HFF-Myc (cell line): Measurements from ENCODE around the gene GRIA1.

Source experiments
- DNase-seq: peaks from one replicate; pipeline ENCODE4 v3.0.0-alpha.2; 2011; ENCODE audit warnings: low read depth; ENCODE audit errors: extremely low read depth
- H3K4me3 ChIP-seq: replicated peaks from 2 replicates; pipeline ENCODE4 v1.5.1; 2011; ENCODE audit warnings: low read depth, mild to moderate bottlenecking, control low read depth, low read length
- CTCF ChIP-seq: IDR thresholded peaks from 2 replicates; pipeline ENCODE4 v1.5.1; 2012; ENCODE audit warnings: mild to moderate bottlenecking, low read depth, low read length, control low read depth; ENCODE audit errors: missing control alignments

The GRIA1 gene

GRCh38 chr5:153513156-153513555 is 22.7 kb downstream of the GRIA1 start:
- TF ChIP-seq CTCF: no peak
- no peak overlapping the region for H3K4me3 ChIP-seq
- no peak for DNase-seq

GRCh38 chr5:153515301-153515700 is 24.8 kb downstream of the GRIA1 start:
- TF ChIP-seq CTCF: no peak
- no peak for DNase-seq
- no peak overlapping the region for H3K4me3 ChIP-seq

- TF ChIP-seq CTCF: no peak
- no peak for DNase-seq
These were observed 26.2 kb downstream of the GRIA1 start for GRCh38 chr5:153516504-153517240.

GRCh38 chr5:153517241-153517611 is 26.8 kb downstream of the GRIA1 start:
- DNase-seq: no peak
- TF ChIP-seq CTCF: no peak
- no peak overlapping the region for H3K4me3 ChIP-seq

More at GRCh38 chr5:153516504-153517240, 26.2 kb downstream of the GRIA1 start:
- H3K4me3 ChIP-seq: no peak overlapping the region

- no peak overlapping the region for H3K4me3 ChIP-seq
- TF ChIP-seq CTCF: no peak
- DNase-seq: no peak
These were observed 29.7 kb downstream of the GRIA1 start for GRCh38 chr5:153520137-153520536.

GRCh38 chr5:153520952-153521351 is 30.5 kb downstream of the GRIA1 start:
- DNase-seq: no peak
- no peak for TF ChIP-seq CTCF
- H3K4me3 ChIP-seq: no peak overlapping the region

- DNase-seq: no peak
- H3K4me3 ChIP-seq: no peak overlapping the region
- TF ChIP-seq CTCF: no peak
These were observed 32.7 kb downstream of the GRIA1 start for GRCh38 chr5:153523211-153523610.
